K562 (cell line): ENCODE results near the gene SLC25A18. TPM values are rescaled to one million over a fixed set of nuclear protein-coding genes. Genes with fewer than 3 reads are reported as not detected.
A peak's percentile ranks its signal among the peaks of the same experiment; 100 is the strongest.

Experiments
- ATAC-seq: fragments of 200-7000 bp; cut with Tn5 transposase; 3 replicates; pipeline ENCODE4 v1.9.1; 2020; ENCODE audit warnings: moderate library complexity
- BruUV-seq: library from RNA; stranded (reverse); fragments of 400-500 nt; replicated peaks from 2 replicates; lab custom pipeline; 2021; lab: Mats Ljungman, UMichigan
- CTCF ChIA-PET: fragments of 300-600 bp; formaldehyde crosslinking; extraction: SDS; loops from one replicate; lab custom pipeline; 2021; ENCODE audit warnings: low intra/inter-chr PET ratio; lab: Yijun Ruan, JAX
- POLR2A ChIA-PET: fragments of 300-600, 350-650 bp; sonication (Branson Sonifier 250); formaldehyde crosslinking; extraction: SDS; loops from one replicate; lab custom pipeline; 2021; ENCODE audit warnings: antibody characterized with exemption, inconsistent platforms; lab: Yijun Ruan, JAX
- DNase-seq, 4 experiments: peaks; one replicate each; pipeline versions ENCODE4 v3.0.0 to v3.0.0-alpha.2; 2011 to 2018; ENCODE audit warnings: low spot score in 3 of 4, mixed read lengths in 3 of 4; ENCODE audit errors: extremely low read depth in 1 of 4
- FAIRE-seq: peaks from 2 replicates; lab custom pipeline; 2011; peaks lifted over from hg19 to GRCh38; lab: Jason Lieb, UNC
- H2AFZ ChIP-seq: 2 replicates; pipeline ENCODE4 v1.6.0; 2011; ENCODE audit warnings: low read depth, low read length, control low read depth, inconsistent platforms
- H3K27ac ChIP-seq: fragments of 200-600 bp; 3 replicates; pipeline ENCODE4 v1.8.0; 2011; ENCODE audit warnings: low read depth, mild to moderate bottlenecking, control low read depth, inconsistent platforms, low read length, moderate library complexity, mixed read lengths; ENCODE audit errors: extremely low read depth
- H3K27me3 ChIP-seq, 2 experiments: fragments of 300-600 bp in 1 of 2; 2 replicates in 1 of 2; 3 replicates in 1 of 2; pipeline versions ENCODE4 v1.6.0 to v1.8.0; 2011; ENCODE audit warnings: inconsistent platforms in 2 of 2, low read length in 2 of 2, mild to moderate bottlenecking in 1 of 2, mixed read lengths in 1 of 2, moderate library complexity in 1 of 2; ENCODE audit not compliant: control insufficient read depth in 2 of 2, insufficient read depth in 2 of 2
- H3K36me3 ChIP-seq: fragments of 300-600 bp; 3 replicates; pipeline ENCODE4 v1.8.0; 2011; ENCODE audit warnings: mild to moderate bottlenecking, low read length, inconsistent platforms; ENCODE audit not compliant: control insufficient read depth, insufficient read depth
- H3K4me1 ChIP-seq, 2 experiments: fragments of 200-600 bp in 1 of 2; replicated peaks in 1 of 2; 2 replicates in 1 of 2; 3 replicates in 1 of 2; pipeline versions ENCODE4 v1.5.1 to v1.8.0; 2011; ENCODE audit warnings: inconsistent platforms in 2 of 2, low read length in 2 of 2, mild to moderate bottlenecking in 1 of 2, mixed read lengths in 1 of 2, moderate library complexity in 1 of 2; ENCODE audit not compliant: control insufficient read depth in 2 of 2, insufficient read depth in 2 of 2
- H3K4me2 ChIP-seq: 2 replicates; pipeline ENCODE4 v1.6.1; 2011; ENCODE audit warnings: low read length, control low read depth, inconsistent platforms, mixed read lengths; ENCODE audit not compliant: insufficient read depth
- H3K4me3 ChIP-seq: fragments of 200-600 bp; sonication (generic), shearing (Covaris generic); 2 replicates; pipeline ENCODE4 v1.5.1; 2016; ENCODE audit warnings: control low read depth, inconsistent platforms
- H3K79me2 ChIP-seq: fragments of 200-600 bp; 3 replicates; pipeline ENCODE4 v1.8.0; 2011; ENCODE audit warnings: low read length, inconsistent platforms; ENCODE audit not compliant: control insufficient read depth, insufficient read depth
- H3K9ac ChIP-seq, 2 experiments: 2 replicates each; pipeline versions ENCODE4 v1.6.0 to v1.6.1; 2011; ENCODE audit warnings: low read depth in 2 of 2, low read length in 2 of 2, control low read depth in 1 of 2, inconsistent platforms in 1 of 2, mild to moderate bottlenecking in 1 of 2, mixed read lengths in 1 of 2; ENCODE audit not compliant: insufficient read depth in 1 of 2
- H3K9me1 ChIP-seq: one replicate; pipeline ENCODE4 v1.6.0; 2011; ENCODE audit warnings: inconsistent platforms, mild to moderate bottlenecking, low read length, moderate library complexity; ENCODE audit not compliant: control insufficient read depth, insufficient read depth
- H3K9me3 ChIP-seq: replicated peaks from 2 replicates; pipeline ENCODE4 v1.5.1; 2011; ENCODE audit warnings: low read depth, low read length, inconsistent platforms; ENCODE audit not compliant: control insufficient read depth, insufficient read depth
- H4K20me1 ChIP-seq: replicated peaks from 2 replicates; pipeline ENCODE4 v1.6.1; 2011; ENCODE audit warnings: low read length, inconsistent platforms, mixed read lengths; ENCODE audit not compliant: control insufficient read depth, insufficient read depth
- FIP1L1 ChIP-seq: fragments of 200-400 bp; formaldehyde crosslinking; IDR thresholded peaks from 2 replicates; pipeline ENCODE4 v1.6.1; 2018; ENCODE audit warnings: mild to moderate bottlenecking, low read depth, low read length; ENCODE audit not compliant: poor library complexity, severe bottlenecking
- NFIC ChIP-seq: fragments of 450-650 bp; IDR thresholded peaks from 2 replicates; pipeline ENCODE4 v1.6.1; 2017; ENCODE audit warnings: mild to moderate bottlenecking, inconsistent platforms
- SIX5 ChIP-seq, 2 experiments: IDR thresholded peaks; 2 replicates each; pipeline ENCODE4 v1.6.1; 2011; ENCODE audit warnings: low read length in 2 of 2, borderline replicate concordance in 1 of 2, low read depth in 1 of 2, mild to moderate bottlenecking in 1 of 2, moderate library complexity in 1 of 2; ENCODE audit not compliant: insufficient read depth in 1 of 2
- USF1 ChIP-seq: sonication (generic); formaldehyde crosslinking; IDR thresholded peaks from 2 replicates; pipeline ENCODE4 v1.9.0; 2022; ENCODE audit warnings: mild to moderate bottlenecking, missing genetic modification reagents
- ZFP91 ChIP-seq: sonication (generic); formaldehyde crosslinking; IDR thresholded peaks from 2 replicates; pipeline ENCODE4 v1.8.0; 2022; ENCODE audit warnings: mild to moderate bottlenecking, missing genetic modification reagents
- ZNF518B ChIP-seq: fragments of 250-450 bp; sonication (Bioruptor Pico); IDR thresholded peaks from 2 replicates; pipeline ENCODE4 v1.5.0; 2021; ENCODE audit warnings: mild to moderate bottlenecking, moderate library complexity
- WGBS: fragments of 100-300 bp; shearing (Covaris generic); methylation state at CpG from one replicate; pipeline ENCODE4 v1.1.6; 2016; ENCODE audit warnings: low coverage, mixed read lengths; ENCODE audit not compliant: insufficient coverage; ENCODE audit errors: missing lambda C conversion rate; 5-methylcytosine and 5-hydroxymethylcytosine counted together
- in situ Hi-C: fragments of 300-500 bp; cut with MboI; formaldehyde crosslinking; loops from 4 replicates; pipeline ENCODE4 v1.15.0; 2018; ENCODE audit warnings: inconsistent platforms, mixed read lengths
- intact Hi-C: fragments of 100-400 bp; cut with micrococcal nuclease; formaldehyde crosslinking; loops from 2 replicates; pipeline ENCODE4 v1.14.2; 2022
- polyA plus RNA-seq, 8 experiments: library from polyadenylated mRNA; depleted of rRNA in 4 of 8; stranded (reverse) in 5 of 8; unstranded in 3 of 8; fragments of >200 nt; fragmentation: Nextera tagmentation in 2 of 8; fragmentation: Illumina TruSeq in 1 of 8; extraction: Ambion mirVana in 2 of 8; extraction: Trizol in 1 of 8; gene quantifications; 2 replicates each; pipeline versions ENCODE4 v1.2.1 to v1.2.3, GENCODE V29; 2011 to 2014; ENCODE audit warnings: inconsistent platforms in 1 of 8, missing spikeins in 1 of 8
- total RNA-seq, 7 experiments: library from RNA; depleted of rRNA in 6 of 7; stranded (reverse); fragments of >200 nt in 6 of 7; fragmentation: Illumina TruSeq in 2 of 7; extraction: Trizol in 2 of 7; gene quantifications; 2 replicates each; pipeline versions ENCODE4 v1.2.1 to v1.2.3, GENCODE V29; 2011 to 2021; ENCODE audit warnings: low replicate concordance in 1 of 7

The SLC25A18 gene
- total and polyA plus RNA-seq, 9 of the 15 experiments (the other 6 are each of a cell fraction or from before 2014, with no cell fraction given): 0.04 TPM; not detected in 8

- Histone ChIP-seq H3K4me3 (no peak overlapping the region), H3K27me3 (peaks cover 8 to 38% of the 10 kb centered on the region in 2 experiments), H3K9ac (no peak overlapping the region), H3K27ac (no peak overlapping the region), H3K36me3 (no peaks in the 10 kb centered on the region), H3K9me1 (no peaks in the 10 kb centered on the region), H4K20me1 (0 out of 2 replicates have a peak, but pooled peaks cover 4% of the 10 kb centered on the region), H2AFZ (no peak overlapping the region), H3K9me3 (no peaks in the 10 kb centered on the region), H3K79me2 (no peaks in the 10 kb centered on the region), H3K4me2 (no peak overlapping the region), H3K4me1 (peaks cover 9 to 24% of the 10 kb centered on the region in 2 experiments; a peak in 4 of 5 replicates)
- 40% methylated on average over 11 of the region's 11 CpGs for WGBS
- in situ Hi-C loops: no loop called here
- CTCF ChIA-PET: no interaction called here
- DNase-seq: no peak
- POLR2A ChIA-PET: interaction anchor here (0.7 to 3.3 kb wide), 6 partner anchors 8 to 33 kb away, joined by 3 to 15 read pairs (median 4); partner anchors contain the start of gene SLC25A18
- intact Hi-C loops: no loop called here
- ATAC-seq: no peak; the same call in 2 of the 3 replicates
- peak; percentile 26 for FAIRE-seq
- BruUV-seq: no TSS peak
- TF ChIP-seq FIP1L1: no peak
- peak; percentile 24; the same call in 1 of the 2 replicates for TF ChIP-seq NFIC
- no peak for TF ChIP-seq SIX5 (IDR thresholded peaks at IDR 0.05; ENCODE audit: borderline replicate concordance in 1 of 2, insufficient read depth in 1 of 2, low read depth in 1 of 2, low read length in 2 of 2)
- TF ChIP-seq ZFP91 (CRISPR knock-in tag): no peak
- TF ChIP-seq USF1: no peak
- TF ChIP-seq ZNF518B (CRISPR knock-in tag): no peak
Observed at GRCh38 chr22:17578136-17578754, 14.9 kb downstream of the SLC25A18 start.
